H1 (cell line): ENCODE results near the gene ABCC10. TPM values are rescaled to one million over a fixed set of nuclear protein-coding genes. Genes with fewer than 3 reads are reported as not detected.
A peak's percentile ranks its signal among the peaks of the same experiment; 100 is the strongest.

Experiments
- CTCF ChIA-PET: fragments of 300-600 bp; sonication (Branson Sonifier 250); formaldehyde crosslinking; loops from one replicate; lab custom pipeline; 2021; ENCODE audit not compliant: partially characterized antibody; lab: Charles Lee
- POLR2A ChIA-PET: fragments of 300-600 bp; sonication (Branson Sonifier 250); formaldehyde crosslinking; loops from one replicate; lab custom pipeline; 2021; ENCODE audit warnings: inconsistent platforms; ENCODE audit not compliant: partially characterized antibody; lab: Charles Lee
- DNase-seq, 2 experiments: peaks; one replicate each; pipeline versions ENCODE4 v3.0.0 to v3.0.0-alpha.2; 2010 to 2022; ENCODE audit warnings: low spot score in 2 of 2, low read depth in 1 of 2, mixed read lengths in 1 of 2
- FAIRE-seq: peaks from 2 replicates; lab custom pipeline; 2011; peaks lifted over from hg19 to GRCh38; lab: Jason Lieb, UNC
- H2AFZ ChIP-seq: 2 replicates; pipeline ENCODE4 v1.8.1; 2012; ENCODE audit warnings: low read length, inconsistent platforms
- H2AK5ac ChIP-seq: 2 replicates; pipeline ENCODE4 v1.6.1; 2013; ENCODE audit warnings: low read depth, low read length
- H2BK120ac ChIP-seq: replicated peaks from 2 replicates; pipeline ENCODE3; 2013; ENCODE audit warnings: low read depth, low read length, inconsistent platforms
- H2BK12ac ChIP-seq: 2 replicates; pipeline ENCODE4 v1.6.1; 2013; ENCODE audit warnings: low read depth, low read length
- H2BK15ac ChIP-seq: 2 replicates; pipeline ENCODE4 v1.6.1; 2013; ENCODE audit warnings: low read length
- H2BK20ac ChIP-seq: 2 replicates; pipeline ENCODE4 v1.6.1; 2013; ENCODE audit warnings: low read length
- H2BK5ac ChIP-seq: 2 replicates; pipeline ENCODE4 v1.6.1; 2013; ENCODE audit warnings: low read depth, low read length
- H3K14ac ChIP-seq: 2 replicates; pipeline ENCODE4 v1.6.1; 2013; ENCODE audit warnings: inconsistent platforms; ENCODE audit not compliant: insufficient read length
- H3K18ac ChIP-seq: 2 replicates; pipeline ENCODE4 v1.6.1; 2013; ENCODE audit warnings: low read length; ENCODE audit errors: extremely low read depth
- H3K23ac ChIP-seq: 2 replicates; pipeline ENCODE4 v1.6.1; 2013; ENCODE audit warnings: inconsistent platforms; ENCODE audit not compliant: insufficient read length
- H3K23me2 ChIP-seq: 2 replicates; pipeline ENCODE4 v1.6.1; 2013; ENCODE audit warnings: low read depth, low read length
- H3K27ac ChIP-seq: 2 replicates; pipeline ENCODE4 v1.6.1; 2011; ENCODE audit warnings: low read depth, low read length, inconsistent platforms
- H3K27me3 ChIP-seq, 4 experiments: replicated peaks in 1 of 4; 1 replicate in 1 of 4; 2 replicates in 3 of 4; pipeline versions ENCODE4 v1.6.1 to v1.8.1; 2011 to 2013; ENCODE audit warnings: low read length in 3 of 4, mild to moderate bottlenecking in 3 of 4, inconsistent platforms in 2 of 4, mixed read lengths in 2 of 4, moderate library complexity in 1 of 4; ENCODE audit not compliant: control insufficient read depth in 3 of 4, insufficient read depth in 3 of 4; ENCODE audit errors: extremely low read depth in 1 of 4
- H3K36me3 ChIP-seq, 4 experiments: 2 replicates each; pipeline versions ENCODE4 v1.6.1 to v1.8.1; 2011 to 2013; ENCODE audit warnings: mild to moderate bottlenecking in 4 of 4, low read length in 3 of 4, moderate library complexity in 2 of 4, control low read depth in 1 of 4, inconsistent platforms in 1 of 4; ENCODE audit not compliant: insufficient read depth in 4 of 4, control insufficient read depth in 2 of 4
- H3K4ac ChIP-seq: replicated peaks from 2 replicates; pipeline ENCODE3; 2013; ENCODE audit warnings: low read length, low read depth, mixed read lengths, inconsistent platforms; ENCODE audit not compliant: insufficient read length
- H3K4me1 ChIP-seq, 4 experiments: replicated peaks in 1 of 4; 1 replicate in 1 of 4; 2 replicates in 3 of 4; pipeline versions ENCODE4 v1.6.1 to v1.8.1; 2011 to 2013; ENCODE audit warnings: low read length in 3 of 4, inconsistent platforms in 2 of 4, mixed read lengths in 1 of 4; ENCODE audit not compliant: insufficient read depth in 4 of 4, control insufficient read depth in 3 of 4
- H3K4me2 ChIP-seq, 2 experiments: 2 replicates each; pipeline versions ENCODE4 v1.6.1 to v1.8.1; 2011 to 2013; ENCODE audit warnings: low read depth in 2 of 2, low read length in 2 of 2, control low read depth in 1 of 2, inconsistent platforms in 1 of 2, mild to moderate bottlenecking in 1 of 2; ENCODE audit not compliant: insufficient read depth in 1 of 2
- H3K4me3 ChIP-seq, 4 experiments: fragments of 200-600, 300-600 bp in 1 of 4; sonication (generic), shearing (Covaris generic), sonication (Bioruptor Twin) in 1 of 4; 2 replicates each; pipeline versions ENCODE4 v1.5.1 to v1.8.1; 2011 to 2016; ENCODE audit warnings: low read length in 4 of 4, low read depth in 3 of 4, control low read depth in 2 of 4, inconsistent platforms in 2 of 4, mild to moderate bottlenecking in 2 of 4, mixed read lengths in 1 of 4, moderate library complexity in 1 of 4; ENCODE audit not compliant: insufficient read depth in 2 of 4; ENCODE audit errors: extremely low read depth in 1 of 4
- H3K56ac ChIP-seq: replicated peaks from 2 replicates; pipeline ENCODE3; 2013; ENCODE audit warnings: low read depth, mild to moderate bottlenecking, mixed read lengths, low read length, inconsistent platforms; ENCODE audit not compliant: insufficient read length
- H3K79me1 ChIP-seq: 2 replicates; pipeline ENCODE4 v1.6.1; 2013; ENCODE audit warnings: low read depth, low read length, control low read depth
- H3K79me2 ChIP-seq, 2 experiments: 2 replicates each; pipeline versions ENCODE4 v1.6.1 to v1.8.1; 2012 to 2013; ENCODE audit warnings: low read length in 2 of 2, mild to moderate bottlenecking in 2 of 2, inconsistent platforms in 1 of 2; ENCODE audit not compliant: insufficient read depth in 2 of 2, control insufficient read depth in 1 of 2
- H3K9ac ChIP-seq, 4 experiments: replicated peaks in 1 of 4; 1 replicate in 1 of 4; 2 replicates in 3 of 4; pipeline versions ENCODE4 v1.6.1 to v1.8.1; 2011 to 2013; ENCODE audit warnings: low read depth in 3 of 4, low read length in 3 of 4, control low read depth in 2 of 4, mild to moderate bottlenecking in 2 of 4, moderate library complexity in 2 of 4, inconsistent platforms in 1 of 4; ENCODE audit errors: extremely low read depth in 1 of 4
- H3K9me3 ChIP-seq, 2 experiments: 2 replicates each; pipeline versions ENCODE4 v1.6.1 to v1.8.1; 2012 to 2013; ENCODE audit warnings: mild to moderate bottlenecking in 2 of 2, moderate library complexity in 2 of 2, control low read depth in 1 of 2, inconsistent platforms in 1 of 2, low read depth in 1 of 2, low read length in 1 of 2, mixed read lengths in 1 of 2; ENCODE audit not compliant: insufficient read depth in 2 of 2
- H4K20me1 ChIP-seq, 2 experiments: replicated peaks in 1 of 2; 2 replicates each; pipeline versions ENCODE3 to v1.8.1; 2011 to 2013; ENCODE audit warnings: inconsistent platforms in 2 of 2, low read length in 2 of 2, mild to moderate bottlenecking in 1 of 2; ENCODE audit not compliant: insufficient read depth in 2 of 2, control insufficient read depth in 1 of 2
- H4K5ac ChIP-seq: 2 replicates; pipeline ENCODE4 v1.6.1; 2013; ENCODE audit warnings: low read length, low read depth, mixed read lengths, inconsistent platforms; ENCODE audit not compliant: insufficient read length
- H4K8ac ChIP-seq: 2 replicates; pipeline ENCODE4 v1.8.0; 2013; ENCODE audit warnings: mild to moderate bottlenecking, moderate library complexity, low read length, inconsistent platforms; ENCODE audit not compliant: insufficient read depth; ENCODE audit errors: extremely low read depth
- H4K91ac ChIP-seq: replicated peaks from 2 replicates; pipeline ENCODE3; 2013; ENCODE audit warnings: low read length, mixed read lengths, inconsistent platforms; ENCODE audit not compliant: insufficient read length
- CBX8 ChIP-seq: fragments of 300-800, 300-1000 bp; sonication (generic); IDR thresholded peaks from 2 replicates; pipeline ENCODE4 v1.7.1; 2016; ENCODE audit warnings: low read depth, low read length, borderline replicate concordance
- CEBPB ChIP-seq: IDR thresholded peaks from 2 replicates; pipeline ENCODE4 v1.6.1; 2012; ENCODE audit warnings: low read depth, low read length
- CHD1 ChIP-seq: IDR thresholded peaks from 2 replicates; pipeline ENCODE4 v1.6.1; 2012; ENCODE audit warnings: low read depth, low read length, improper control_type of control experiment
- CTBP2 ChIP-seq: IDR thresholded peaks from 2 replicates; pipeline ENCODE4 v1.7.0; 2011; ENCODE audit warnings: borderline replicate concordance, mild to moderate bottlenecking, moderate library complexity, mixed read lengths, low read length; ENCODE audit not compliant: insufficient read depth, insufficient read length
- GTF2F1 ChIP-seq: IDR thresholded peaks from 2 replicates; pipeline ENCODE4 v1.6.1; 2012; ENCODE audit warnings: low read depth, low read length, improper control_type of control experiment, borderline replicate concordance
- NANOG ChIP-seq: IDR thresholded peaks from 2 replicates; pipeline ENCODE4 v1.6.1; 2011; ENCODE audit warnings: low read length, low read depth, mild to moderate bottlenecking, inconsistent platforms; ENCODE audit not compliant: insufficient read depth, poor library complexity, severe bottlenecking
- RBBP5 ChIP-seq: IDR thresholded peaks from 2 replicates; pipeline ENCODE4 v1.7.1; 2012; ENCODE audit warnings: low read depth, mild to moderate bottlenecking, inconsistent platforms, low read length, moderate library complexity, borderline replicate concordance
- RNF2 ChIP-seq: fragments of 200-900, 300-1000 bp; sonication (generic); IDR thresholded peaks from 2 replicates; pipeline ENCODE4 v1.7.1; 2016; ENCODE audit warnings: borderline replicate concordance, low read depth, mild to moderate bottlenecking, antibody characterized with exemption, low read length; ENCODE audit not compliant: poor library complexity, severe bottlenecking; ENCODE audit errors: missing control alignments
- SAP30 ChIP-seq: fragments of 300-600 bp; sonication (generic); IDR thresholded peaks from 2 replicates; pipeline ENCODE4 v1.7.1; 2012; ENCODE audit warnings: low read length, moderate library complexity, mild to moderate bottlenecking, inconsistent platforms; ENCODE audit not compliant: insufficient read depth, insufficient replicate concordance
- SP1 ChIP-seq: IDR thresholded peaks from 2 replicates; pipeline ENCODE4 v1.6.1; 2011; ENCODE audit warnings: low read depth, low read length
- WGBS, 2 experiments: shearing (Covaris generic) in 1 of 2; methylation state at CpG; one replicate each; pipeline versions ENCODE4 v1.1.6 to v1.1.7; 2013 to 2015; ENCODE audit warnings: low lambda C conversion rate in 2 of 2, mixed read lengths in 2 of 2, inconsistent platforms in 1 of 2, low coverage in 1 of 2, missing lambda C conversion rate in 1 of 2; ENCODE audit not compliant: insufficient replicate concordance in 2 of 2, insufficient coverage in 1 of 2, insufficient read length in 1 of 2; ENCODE audit errors: extremely low coverage in 1 of 2, missing lambda C conversion rate in 1 of 2; 5-methylcytosine and 5-hydroxymethylcytosine counted together
- polyA plus RNA-seq, 7 experiments: library from polyadenylated mRNA; depleted of rRNA in 3 of 7; stranded (reverse) in 5 of 7; unstranded in 2 of 7; fragments of >200 nt in 5 of 7; fragments of 200-250 nt in 2 of 7; gene quantifications; 1 replicate in 5 of 7; 2 replicates in 1 of 7; 4 replicates in 1 of 7; pipeline versions ENCODE4 v1.2.1 to v1.2.3, GENCODE V29; 2011 to 2013; ENCODE audit warnings: missing spikeins in 2 of 7, mixed read lengths in 2 of 7
- total RNA-seq: library from RNA; stranded (reverse); fragmentation: NEBNext Ultra II Directional; extraction: Animal tissue kit (Norgen Biotek cat#: 25700); gene quantifications from 2 replicates; pipeline ENCODE4 v1.2.1, GENCODE V29; 2021

Gene ABCC10
- total and polyA plus RNA-seq, 2 of the 8 experiments (the other 6 are each of a cell fraction or from before 2014, with no cell fraction given) = 15.5 to 24.6 TPM

DNA sequence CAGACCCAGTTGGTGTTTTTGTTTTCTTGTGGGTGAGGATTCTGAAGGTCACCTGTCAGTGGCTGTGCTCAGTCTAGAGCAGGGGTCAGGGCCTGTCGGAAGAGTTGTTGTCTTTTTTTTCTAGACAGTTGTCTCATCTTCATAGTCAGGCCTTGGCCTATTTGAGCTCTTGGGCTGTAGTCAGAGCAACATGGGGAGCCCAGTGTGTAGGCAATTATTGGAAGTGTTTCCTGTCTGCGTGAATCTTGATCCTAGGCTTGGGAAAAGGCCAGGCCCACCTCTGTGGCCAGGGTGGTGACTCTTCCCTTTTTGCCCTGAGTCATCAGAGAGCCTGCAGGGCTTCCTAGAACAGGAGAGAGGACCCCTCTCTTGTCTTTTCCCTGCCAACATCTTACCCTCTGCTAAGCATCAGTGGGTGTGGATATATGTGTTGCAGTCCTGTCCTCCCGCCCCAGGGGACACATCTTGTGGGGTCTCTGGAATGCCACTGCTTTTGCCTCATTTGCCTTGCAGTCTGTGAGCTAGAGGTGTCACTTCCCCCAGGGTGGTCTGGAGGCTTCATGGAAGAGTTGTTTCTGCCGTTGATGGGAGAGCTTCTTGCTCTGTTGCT lies 61.4 kb downstream of the ABCC10 start:
- Histone ChIP-seq H2BK12ac (no peak overlapping the region), H3K9ac (no peak overlapping the region), H2BK5ac (no peak overlapping the region), H2BK20ac (no peak overlapping the region), H3K14ac (no peak overlapping the region), H2AK5ac (no peak overlapping the region), H2BK120ac (no peak overlapping the region), H3K4ac (no peak overlapping the region), H3K36me3 (0 out of 8 replicates have a peak, but pooled peaks cover 0 to 3% (median 0%) of the 10 kb centered on the region in 4 experiments), H3K23ac (no peak overlapping the region), H3K9me3 (no peaks in the 10 kb centered on the region), H3K4me3 (no peak overlapping the region), H4K20me1 (peaks cover 20 to 38% of the 10 kb centered on the region in 2 experiments), H3K4me2 (no peak overlapping the region), H4K91ac (no peak overlapping the region), H3K27me3 (no peaks in the 10 kb centered on the region), H3K4me1 (peaks cover 3 to 10% (median 6%) of the 10 kb centered on the region in 4 experiments; a peak in 3 of 7 replicates), H4K5ac (no peak overlapping the region), H3K18ac (no peak overlapping the region), H3K79me1 (peaks cover 26% of the 10 kb centered on the region), H2AFZ (no peak overlapping the region), H2BK15ac (no peak overlapping the region), H3K79me2 (peaks cover 0 to 59% of the 10 kb centered on the region in 2 experiments; a peak in 3 of 4 replicates), H3K56ac (no peak overlapping the region), H3K23me2 (no peaks in the 10 kb centered on the region), H4K8ac (peak overlapping the region; percentile 28; the same call in 1 of the 2 replicates), H3K27ac (no peak overlapping the region; the same call in 1 of the 2 replicates)
- DNase-seq (no peak), FAIRE-seq (no peak)
- WGBS, 2 experiments = 90% methylated on average over 4 of the region's 4 CpGs; no CpG with 5 or more reads in 1 of the 2 experiments
- TF ChIP-seq RNF2 (no peak), CBX8 (no peak), GTF2F1 (no peak), CTBP2 (no peak), RBBP5 (no peak), CHD1 (no peak), NANOG (no peak), SAP30 (no peak), CEBPB (no peak), SP1 (no peak)
- ChIA-PET POLR2A (interaction anchor here (0.7 to 4.1 kb wide), 6 partner anchors 9 to 47 kb away, joined by 3 to 19 read pairs (median 3); partner anchors contain the start of gene LRRC73), CTCF (interaction anchor here (0.9 to 32.9 kb wide), 4 partner anchors 6 to 109 kb away, joined by 3 to 536 read pairs (median 516); partner anchors contain the start of genes DLK2, LRRC73 and TJAP1)
